Lower leg skin (tissue), 3 donors: ENCODE measurements around the gene TOMM70.

ENCODE experiments used
- POLR2A ChIP-seq, 2 donors: fragments of 450-650 bp; IDR thresholded peaks; one replicate each; pipeline ENCODE4 v1.6.1; 2016 to 2017; ENCODE audit warnings: antibody characterized with exemption in 2 of 2, mild to moderate bottlenecking in 1 of 2, moderate library complexity in 1 of 2
- TF ChIP-seq, protein P1 (sequence below), 3 donors: fragments of 450-650 bp; IDR thresholded peaks; one replicate each; pipeline ENCODE4 v1.5.1; 2016; ENCODE audit warnings: antibody characterized with exemption in 3 of 3, mild to moderate bottlenecking in 3 of 3, moderate library complexity in 2 of 3

- TF ChIP-seq, protein P1, sequence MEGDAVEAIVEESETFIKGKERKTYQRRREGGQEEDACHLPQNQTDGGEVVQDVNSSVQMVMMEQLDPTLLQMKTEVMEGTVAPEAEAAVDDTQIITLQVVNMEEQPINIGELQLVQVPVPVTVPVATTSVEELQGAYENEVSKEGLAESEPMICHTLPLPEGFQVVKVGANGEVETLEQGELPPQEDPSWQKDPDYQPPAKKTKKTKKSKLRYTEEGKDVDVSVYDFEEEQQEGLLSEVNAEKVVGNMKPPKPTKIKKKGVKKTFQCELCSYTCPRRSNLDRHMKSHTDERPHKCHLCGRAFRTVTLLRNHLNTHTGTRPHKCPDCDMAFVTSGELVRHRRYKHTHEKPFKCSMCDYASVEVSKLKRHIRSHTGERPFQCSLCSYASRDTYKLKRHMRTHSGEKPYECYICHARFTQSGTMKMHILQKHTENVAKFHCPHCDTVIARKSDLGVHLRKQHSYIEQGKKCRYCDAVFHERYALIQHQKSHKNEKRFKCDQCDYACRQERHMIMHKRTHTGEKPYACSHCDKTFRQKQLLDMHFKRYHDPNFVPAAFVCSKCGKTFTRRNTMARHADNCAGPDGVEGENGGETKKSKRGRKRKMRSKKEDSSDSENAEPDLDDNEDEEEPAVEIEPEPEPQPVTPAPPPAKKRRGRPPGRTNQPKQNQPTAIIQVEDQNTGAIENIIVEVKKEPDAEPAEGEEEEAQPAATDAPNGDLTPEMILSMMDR (IDR thresholded peaks at IDR 0.05), result no peak
- TF ChIP-seq POLR2A (IDR thresholded peaks at IDR 0.05), result no peak
Observed at GRCh38 chr3:100329800-100330489, 70.9 kb downstream of the TOMM70 start.
